ENCODE results near the gene ZBTB39.
"Not testable (repeated sequence)": the region's sequence is repeated elsewhere in the genome, so short reads cannot be mapped to it uniquely, and the experiment has no call there.

ZBTB39 gene

GRCh38 chr12:56998981-56999380 lies 7.4 kb downstream of the ZBTB39 start:
- DNase-seq: no peak

DNA sequence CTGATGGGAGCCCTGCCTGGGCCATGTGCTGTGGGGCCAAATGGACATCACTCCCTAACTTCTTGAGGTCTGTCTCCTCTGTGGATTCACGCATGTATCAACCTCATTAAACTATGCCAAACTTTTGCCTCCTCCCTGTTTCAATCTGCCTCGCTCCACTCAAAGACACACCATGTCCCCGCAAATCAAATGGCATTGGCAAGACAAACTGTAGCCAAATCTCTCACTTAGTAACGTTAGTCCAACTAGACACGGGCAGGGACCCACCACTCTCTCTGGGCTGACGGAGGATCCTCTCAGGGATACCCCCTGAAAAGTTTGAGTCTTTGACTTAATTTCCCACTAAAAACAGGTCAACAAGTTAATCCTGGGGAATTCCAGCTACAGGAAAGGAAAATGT lies 8.0 kb downstream of the ZBTB39 start:
- no peak for DNase-seq

GRCh38 chr12:56996793-56997545 lies 9.4 kb downstream of the ZBTB39 start:
- no peak for DNase-seq

DNA sequence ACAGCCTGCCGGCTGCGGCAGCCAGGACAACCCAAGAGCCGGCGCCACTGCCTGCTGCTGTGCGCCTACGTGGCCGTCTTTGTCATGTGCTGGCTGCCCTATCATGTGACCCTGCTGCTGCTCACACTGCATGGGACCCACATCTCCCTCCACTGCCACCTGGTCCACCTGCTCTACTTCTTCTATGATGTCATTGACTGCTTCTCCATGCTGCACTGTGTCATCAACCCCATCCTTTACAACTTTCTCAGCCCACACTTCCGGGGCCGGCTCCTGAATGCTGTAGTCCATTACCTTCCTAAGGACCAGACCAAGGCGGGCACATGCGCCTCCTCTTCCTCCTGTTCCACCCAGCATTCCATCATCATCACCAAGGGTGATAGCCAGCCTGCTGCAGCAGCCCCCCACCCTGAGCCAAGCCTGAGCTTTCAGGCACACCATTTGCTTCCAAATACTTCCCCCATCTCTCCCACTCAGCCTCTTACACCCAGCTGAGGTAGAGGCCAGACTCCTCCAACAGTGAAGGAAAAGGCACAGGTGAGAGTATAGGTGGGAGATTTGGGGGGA lies 10.3 kb downstream of the ZBTB39 start:
- no peak for DNase-seq

DNA sequence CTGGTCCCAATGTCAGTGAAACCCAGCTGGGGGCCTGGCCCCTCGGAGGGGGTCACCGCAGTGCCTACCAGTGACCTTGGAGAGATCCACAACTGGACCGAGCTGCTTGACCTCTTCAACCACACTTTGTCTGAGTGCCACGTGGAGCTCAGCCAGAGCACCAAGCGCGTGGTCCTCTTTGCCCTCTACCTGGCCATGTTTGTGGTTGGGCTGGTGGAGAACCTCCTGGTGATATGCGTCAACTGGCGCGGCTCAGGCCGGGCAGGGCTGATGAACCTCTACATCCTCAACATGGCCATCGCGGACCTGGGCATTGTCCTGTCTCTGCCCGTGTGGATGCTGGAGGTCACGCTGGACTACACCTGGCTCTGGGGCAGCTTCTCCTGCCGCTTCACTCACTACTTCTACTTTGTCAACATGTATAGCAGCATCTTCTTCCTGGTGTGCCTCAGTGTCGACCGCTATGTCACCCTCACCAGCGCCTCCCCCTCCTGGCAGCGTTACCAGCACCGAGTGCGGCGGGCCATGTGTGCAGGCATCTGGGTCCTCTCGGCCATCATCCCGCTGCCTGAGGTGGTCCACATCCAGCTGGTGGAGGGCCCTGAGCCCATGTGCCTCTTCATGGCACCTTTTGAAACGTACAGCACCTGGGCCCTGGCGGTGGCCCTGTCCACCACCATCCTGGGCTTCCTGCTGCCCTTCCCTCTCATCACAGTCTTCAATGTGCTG lies 11.0 kb downstream of the ZBTB39 start:
- DNase-seq: no peak

DNA sequence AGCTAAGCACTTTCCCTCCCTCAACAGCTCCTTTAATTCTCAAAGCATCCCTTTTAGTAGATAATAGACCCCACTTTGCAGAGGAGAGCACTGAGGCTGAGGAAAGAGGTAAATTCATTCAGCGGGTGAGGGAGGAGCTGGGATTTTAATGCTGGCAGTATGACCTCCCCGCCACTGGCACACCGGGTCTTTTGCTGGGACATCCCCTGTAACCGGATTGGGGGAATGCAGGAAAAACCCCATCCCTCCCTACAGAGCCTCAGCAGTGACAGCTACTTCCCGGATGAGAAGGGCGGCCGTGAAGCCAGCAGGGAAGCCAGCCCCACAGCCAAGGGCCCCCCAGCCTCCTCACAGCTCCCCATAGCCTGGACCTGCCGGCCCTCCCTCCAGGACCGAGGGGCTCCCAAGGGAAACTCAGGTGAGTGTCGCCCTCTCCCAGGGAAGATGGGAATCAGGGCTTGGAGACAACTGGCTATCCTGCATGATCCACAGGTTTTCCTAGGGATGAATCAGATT lies 12.1 kb downstream of the ZBTB39 start:
- no peak for DNase-seq

DNA sequence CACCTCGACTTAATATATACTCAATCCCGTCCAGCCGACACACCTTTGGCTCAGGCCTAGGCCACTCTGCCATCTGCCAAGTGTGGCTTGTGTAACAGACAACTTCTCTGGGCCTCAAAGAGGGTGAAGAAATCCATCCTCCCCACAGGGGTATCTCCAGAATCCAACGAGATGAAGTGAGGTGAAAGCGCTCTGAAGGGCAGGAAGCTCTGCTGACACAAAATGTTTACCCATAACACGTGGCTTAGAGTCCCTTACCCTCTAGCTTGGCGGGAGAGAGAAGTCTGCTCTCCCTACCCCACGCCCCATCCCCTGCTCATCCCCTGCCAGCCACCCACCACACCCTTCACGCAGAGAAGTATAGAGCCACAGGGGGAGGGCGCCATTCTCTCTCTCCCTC lies 13.0 kb downstream of the ZBTB39 start:
- DNase-seq: no peak

DNA sequence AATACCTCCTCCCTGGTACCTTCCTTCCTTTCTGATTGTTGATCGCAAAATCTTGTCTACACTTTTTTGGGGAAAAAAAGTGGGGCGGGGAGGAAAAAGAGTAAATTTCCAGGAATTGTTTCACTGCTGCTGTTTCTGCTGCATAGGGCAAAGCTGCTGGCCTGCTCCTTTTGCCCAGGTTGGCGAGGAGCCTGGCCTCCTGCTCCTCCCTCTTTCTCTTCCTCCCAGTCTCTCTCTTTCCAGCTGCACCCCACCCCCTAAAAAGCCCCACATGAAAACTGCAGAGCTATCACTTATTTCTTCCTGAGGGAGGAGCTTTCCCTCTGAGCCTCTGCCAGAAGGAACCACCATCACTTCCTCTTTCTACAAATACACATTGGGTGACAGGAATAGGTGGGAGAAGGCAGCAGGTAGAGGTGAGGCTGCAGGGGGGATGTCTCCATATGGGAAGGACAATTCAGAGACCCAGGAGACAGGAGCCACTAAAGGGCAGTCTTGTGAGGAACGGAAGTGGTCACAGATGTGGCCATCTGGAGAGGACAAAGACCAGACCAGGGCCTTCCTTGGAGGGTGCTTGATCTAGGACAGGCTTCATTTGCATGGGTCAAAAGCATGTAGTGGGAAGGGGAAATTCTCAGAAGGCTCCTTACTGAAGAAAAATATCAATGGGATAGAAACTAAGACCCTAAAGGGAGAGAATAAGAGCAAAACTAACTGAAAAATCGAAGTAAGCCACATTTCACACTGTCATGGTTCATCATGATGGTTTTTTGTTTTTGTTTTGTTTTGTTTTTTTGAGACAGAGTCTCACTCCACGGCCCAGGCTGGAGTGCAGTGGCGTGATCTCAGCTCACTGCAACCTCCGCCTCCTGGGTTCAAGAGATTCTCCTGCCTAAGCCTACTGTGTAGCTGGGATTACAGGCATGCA lies 14.8 kb downstream of the ZBTB39 start:
- DNase-seq: peak; percentile 61 to 84 (median 74)

- DNase-seq: peak in 3 of 4 experiments; percentile 14 to 24 (median 19)
Observed at GRCh38 chr12:56990648-56991318, 15.6 kb downstream of the ZBTB39 start.

DNA sequence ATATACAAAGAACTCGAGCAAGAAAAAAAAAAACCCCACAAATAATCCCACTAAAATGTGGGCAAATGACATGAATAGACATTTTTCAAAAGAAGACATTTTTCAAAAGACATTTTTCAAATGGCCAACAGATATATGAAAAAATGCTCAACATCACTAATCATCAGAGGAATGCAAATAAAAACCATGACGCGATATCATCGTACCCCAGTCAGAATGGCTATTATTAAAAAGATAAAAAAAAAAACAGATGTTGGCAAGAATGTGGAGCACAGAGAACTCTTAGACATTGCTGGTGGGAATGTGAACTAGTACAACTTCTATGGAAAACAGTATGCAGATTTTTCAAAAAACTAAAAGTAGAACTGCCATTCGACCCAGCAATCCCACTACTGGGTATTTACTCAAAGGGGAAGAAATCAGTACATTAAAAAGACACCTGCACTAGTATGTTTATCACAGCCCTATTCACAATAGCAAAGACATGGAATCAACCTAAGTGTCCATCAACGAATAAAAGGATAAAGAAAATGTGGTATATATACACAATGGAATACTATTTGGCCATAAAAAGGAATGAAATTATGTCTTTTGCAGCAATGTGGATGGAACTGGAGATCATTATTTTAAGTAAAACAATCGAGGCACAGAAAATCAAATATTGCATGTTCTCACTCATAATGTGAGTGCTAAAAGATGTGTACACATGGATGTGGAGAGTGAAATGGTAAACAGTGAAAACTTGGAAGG lies 16.3 kb downstream of the ZBTB39 start:
- DNase-seq: no peak

DNA sequence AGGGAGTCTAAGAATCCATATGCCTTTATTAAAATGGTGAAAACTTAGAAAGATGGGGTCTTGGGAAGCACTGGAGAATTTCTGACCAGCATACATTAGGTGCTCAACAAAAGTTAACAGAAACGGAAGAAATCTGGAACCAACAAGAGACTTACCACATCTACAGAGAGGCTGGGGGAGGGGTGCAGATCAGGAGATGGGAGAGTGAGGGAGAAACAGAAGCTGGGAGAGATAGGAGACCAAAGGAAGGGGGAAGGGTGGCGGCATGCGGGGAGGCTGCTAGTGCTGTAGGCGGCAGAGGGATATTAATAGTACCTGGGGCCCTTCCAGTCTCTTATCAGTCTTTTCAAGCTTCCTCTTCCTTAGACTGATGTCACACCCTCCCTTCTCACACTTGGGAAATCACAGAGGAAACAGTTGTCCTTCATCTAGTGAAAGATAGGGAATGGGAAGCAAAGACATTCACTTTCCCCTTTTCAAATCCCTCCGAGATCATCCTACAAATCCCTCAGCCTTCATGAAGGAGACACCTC lies 18.1 kb downstream of the ZBTB39 start:
- peak; percentile 28 to 59 (median 54) for DNase-seq

DNA sequence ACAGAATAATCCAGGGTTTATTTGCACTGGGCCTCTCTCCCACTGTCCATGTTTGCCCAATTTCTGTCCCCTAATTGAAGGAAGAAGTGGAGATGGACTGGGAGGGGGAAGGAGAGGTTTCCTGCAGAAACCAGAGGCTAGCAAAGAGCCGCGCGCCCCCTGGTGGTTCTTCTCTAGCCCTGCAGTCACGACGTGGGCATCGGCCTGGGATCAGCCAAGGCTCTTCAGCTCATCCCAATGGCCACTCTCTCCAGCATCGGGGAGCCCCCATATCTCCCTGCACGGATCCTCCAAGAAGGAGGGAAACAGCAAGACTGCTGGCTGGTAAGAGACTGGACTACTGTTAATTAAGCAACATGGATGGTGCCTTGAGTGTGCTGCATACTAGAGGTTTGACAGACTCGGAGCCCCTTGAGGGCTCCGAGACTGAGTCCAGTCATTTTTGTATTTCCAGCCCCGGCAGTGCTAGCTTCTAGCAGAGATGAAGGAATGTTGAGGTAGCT lies 18.7 kb downstream of the ZBTB39 start:
- peak; percentile 84 to 93 (median 92) for DNase-seq

- DNase-seq: no peak
Observed at GRCh38 chr12:56987011-56987410, 19.3 kb downstream of the ZBTB39 start.

DNA sequence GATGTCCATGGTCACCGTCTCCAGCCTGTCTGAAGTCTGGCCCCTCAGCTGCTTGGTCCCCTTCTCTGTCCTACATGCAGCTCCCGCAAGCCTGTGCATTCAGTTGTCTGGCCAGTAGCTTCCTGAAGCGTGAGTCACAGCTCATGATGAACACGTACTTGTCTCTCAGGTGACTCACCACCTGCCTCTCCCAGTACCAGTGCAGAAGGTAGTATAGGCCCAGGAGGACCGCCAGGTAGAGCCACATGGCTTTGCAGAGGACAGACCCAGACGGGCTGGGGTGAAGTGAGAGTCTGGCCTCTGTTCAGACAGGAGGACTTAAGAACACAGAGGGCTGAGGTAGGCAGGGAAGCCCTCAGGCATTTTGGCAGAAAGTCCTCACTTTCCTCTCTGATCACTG lies 20.6 kb downstream of the ZBTB39 start:
- DNase-seq: not testable (repeated sequence)

- no peak for DNase-seq
Observed at GRCh38 chr12:56983386-56983785, 23.0 kb downstream of the ZBTB39 start.

- DNase-seq: not testable (repeated sequence)
Observed at GRCh38 chr12:56982578-56983236, 23.6 kb downstream of the ZBTB39 start.

- no peak for DNase-seq
Observed at GRCh38 chr12:56980941-56981530, 25.3 kb downstream of the ZBTB39 start.

DNA sequence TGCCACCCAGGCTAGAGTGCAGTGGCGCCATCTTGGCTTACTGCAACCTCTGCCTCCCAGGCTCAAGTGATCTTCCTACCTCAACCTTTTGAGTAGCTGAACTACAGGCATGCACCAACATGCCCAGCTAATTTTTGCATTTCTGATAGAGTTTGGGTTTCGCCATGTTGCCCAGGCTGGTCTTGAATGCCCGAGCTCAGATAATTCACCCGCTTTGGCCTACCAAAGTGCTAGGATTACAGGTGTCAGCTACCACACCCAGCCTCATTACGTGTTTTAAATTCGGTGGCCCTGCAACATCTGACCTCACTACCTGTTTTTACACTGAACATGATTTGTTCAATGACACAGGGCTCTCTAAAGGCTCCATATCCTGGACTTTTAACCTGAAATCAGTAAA lies 26.1 kb downstream of the ZBTB39 start:
- no peak for DNase-seq

- peak in 3 of 4 experiments; percentile 18 to 26 (median 22) for DNase-seq
Observed at GRCh38 chr12:56979628-56980027, 26.7 kb downstream of the ZBTB39 start.
